Sigmoid colon (tissue), 4 donors: ENCODE data around the gene CAGE1.

ENCODE experiments used
- CTCF ChIP-seq, 4 experiments: fragments of 450-650 bp in 3 of 4; fragments of 200-600 bp in 1 of 4; IDR thresholded peaks; one replicate each; pipeline ENCODE4 v1.5.1; 2016 to 2019; ENCODE audit warnings: antibody characterized with exemption in 4 of 4, mild to moderate bottlenecking in 3 of 4, moderate library complexity in 2 of 4
- EP300 ChIP-seq, 4 donors: sonication (generic); formaldehyde crosslinking; IDR thresholded peaks; one replicate each; pipeline ENCODE4 v1.6.1; 2017; ENCODE audit warnings: antibody characterized with exemption in 4 of 4
- POLR2A ChIP-seq, 2 donors: fragments of 450-650 bp; IDR thresholded peaks; one replicate each; pipeline ENCODE4 v1.6.1; 2016; ENCODE audit warnings: antibody characterized with exemption in 2 of 2, mild to moderate bottlenecking in 2 of 2, moderate library complexity in 2 of 2
- POLR2AphosphoS5 ChIP-seq, 4 donors: sonication (generic); formaldehyde crosslinking; IDR thresholded peaks; one replicate each; pipeline ENCODE4 v1.6.1; 2017; ENCODE audit warnings: antibody characterized with exemption in 4 of 4

- no peak for TF ChIP-seq POLR2A (IDR thresholded peaks at IDR 0.05)
- no peak for TF ChIP-seq CTCF (IDR thresholded peaks at IDR 0.05)
- TF ChIP-seq EP300 (IDR thresholded peaks at IDR 0.05): no peak
- TF ChIP-seq POLR2AphosphoS5 (IDR thresholded peaks at IDR 0.05): no peak
Observed at GRCh38 chr6:7377961-7378360, 11.6 kb downstream of the CAGE1 start.
